HT-29 (cell line): ENCODE measurements around the gene TNS1. TPM values are rescaled to one million over a fixed set of nuclear protein-coding genes. Genes with fewer than 3 reads are reported as not detected.
A peak's percentile ranks its signal among the peaks of the same experiment; 100 is the strongest.
"Not testable (repeated sequence)": the region's sequence is repeated elsewhere in the genome, so short reads cannot be mapped to it uniquely, and the experiment has no call there.

ENCODE experiments used
- DNase-seq: peaks from one replicate; pipeline ENCODE4 v3.0.0-alpha.2; 2015; ENCODE audit warnings: low spot score
- total RNA-seq: library from RNA; depleted of rRNA; stranded (reverse); fragments of >200 nt; shearing (Covaris generic); gene quantifications from 2 replicates; pipeline ENCODE4 v1.2.3, GENCODE V29; 2014

Gene TNS1
- total RNA-seq, 1 experiment from 2014 or later = 13.8 TPM

DNA sequence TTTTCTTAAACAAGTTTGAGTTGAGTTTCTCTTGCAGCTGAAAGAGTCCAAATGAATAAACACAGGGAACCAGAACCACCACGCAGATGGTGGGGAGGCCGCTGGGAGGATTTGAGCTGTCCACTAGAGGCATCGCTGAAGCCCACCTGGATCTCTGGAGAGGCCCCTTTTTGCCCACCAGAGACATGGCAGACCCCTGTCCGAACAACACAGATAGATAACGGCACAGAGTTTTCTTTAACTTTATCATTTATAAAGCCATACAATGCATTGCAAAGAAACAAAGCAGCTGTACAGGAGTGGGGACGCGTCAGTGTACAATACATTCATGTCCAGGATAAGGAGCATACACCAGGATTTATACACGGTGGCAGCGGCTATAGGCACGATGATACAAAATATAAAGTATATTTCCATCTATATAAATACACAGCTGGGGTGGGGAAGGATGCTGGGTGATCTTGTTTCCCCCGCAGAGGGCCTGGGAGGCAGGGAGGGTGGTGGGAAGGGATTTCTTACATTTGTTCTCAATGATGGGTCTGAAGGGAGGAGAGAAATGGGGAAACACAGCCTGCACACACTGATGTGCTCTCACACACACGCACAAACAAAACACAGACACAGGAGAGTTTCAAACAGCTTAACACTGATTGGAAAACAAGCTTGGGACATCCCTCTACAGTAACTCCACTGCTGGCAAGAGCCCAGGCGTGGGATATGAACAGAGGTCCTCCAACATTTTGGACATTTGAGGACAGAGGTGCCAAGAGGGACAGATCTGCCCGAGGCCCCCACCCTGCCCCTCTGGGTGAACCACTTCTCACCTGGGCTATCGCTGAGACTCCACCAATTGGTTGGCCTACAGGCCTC, 203.0 kb downstream of the TNS1 start:
- no peak for DNase-seq

DNA sequence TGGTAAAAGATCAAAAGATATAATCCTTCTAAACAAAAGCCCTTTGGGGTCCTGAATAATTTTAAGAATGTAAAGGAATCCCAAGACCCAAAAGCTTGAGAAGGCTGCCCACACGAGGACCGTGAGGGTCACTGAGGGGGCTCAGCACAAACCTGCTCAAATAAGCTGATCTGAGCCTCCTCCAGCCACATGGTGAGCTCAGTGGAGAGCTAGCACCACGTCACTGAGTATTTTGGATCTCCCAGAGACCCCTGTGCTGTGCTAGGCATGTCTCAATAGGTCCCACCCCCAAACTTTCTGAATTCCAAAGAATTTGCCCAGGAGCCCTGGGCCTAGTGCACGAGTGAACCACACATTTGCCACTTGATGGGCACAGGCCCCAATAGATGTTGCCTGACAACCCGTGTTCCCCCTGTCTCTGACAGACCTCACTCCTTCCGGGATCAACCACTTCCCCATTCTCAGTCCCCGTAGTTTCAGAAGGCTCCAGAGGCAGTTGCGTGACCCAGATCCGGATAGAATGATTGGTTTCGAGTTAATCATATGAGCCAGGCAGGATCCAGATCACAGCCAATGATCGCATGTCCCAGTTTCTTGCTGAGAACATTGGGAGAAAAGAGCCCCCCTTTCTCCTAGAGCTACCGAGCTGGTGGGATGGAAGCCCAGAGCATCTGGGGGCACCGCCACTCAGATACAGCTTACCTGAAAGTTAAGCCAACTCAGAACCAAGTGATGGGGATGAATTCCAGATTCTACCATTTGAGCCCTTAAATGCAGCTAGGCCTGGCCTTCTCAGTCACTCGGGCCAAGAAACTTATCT, 203.8 kb downstream of the TNS1 start:
- DNase-seq = no peak

DNA sequence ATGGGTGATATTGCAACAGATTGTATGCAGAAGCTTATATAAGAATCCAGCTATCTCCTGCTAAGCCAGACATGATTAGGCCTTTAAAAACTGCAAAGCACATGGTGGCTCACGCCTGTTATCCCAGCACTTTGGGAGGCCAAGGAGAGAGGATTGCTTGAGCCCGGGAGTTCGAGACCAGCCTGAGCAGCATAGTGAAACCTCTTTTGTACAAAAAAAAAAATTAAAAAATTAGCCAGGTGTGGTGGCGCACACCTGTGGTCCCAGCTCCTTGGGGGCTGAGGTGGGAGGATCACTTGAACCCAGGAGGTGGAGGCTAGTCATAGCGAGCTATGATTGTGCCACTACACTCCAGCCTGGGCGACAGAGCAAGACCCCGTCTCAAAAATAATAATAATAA, 204.6 kb downstream of the TNS1 start:
- no peak for DNase-seq

DNA sequence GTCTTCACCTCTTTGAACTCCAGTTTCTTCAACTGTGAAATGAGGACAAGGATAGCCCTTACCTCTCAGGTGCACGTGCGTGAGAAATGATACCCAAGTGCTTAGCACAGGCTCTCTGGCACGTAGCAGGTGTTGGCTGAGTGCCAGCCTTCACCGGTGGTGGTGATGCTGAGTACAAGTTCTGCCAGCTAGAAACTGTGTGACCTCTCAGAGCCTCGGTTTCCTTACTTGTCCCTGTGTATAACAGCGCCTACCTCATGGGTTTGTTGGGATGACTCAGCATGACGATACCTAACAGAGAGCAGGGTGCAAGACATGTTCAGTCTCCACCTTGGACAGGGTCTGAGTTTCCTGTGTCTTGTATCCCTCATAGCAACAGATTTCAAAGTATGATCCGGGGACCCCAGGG, 205.1 kb downstream of the TNS1 start:
- DNase-seq = peak; percentile 19

DNA sequence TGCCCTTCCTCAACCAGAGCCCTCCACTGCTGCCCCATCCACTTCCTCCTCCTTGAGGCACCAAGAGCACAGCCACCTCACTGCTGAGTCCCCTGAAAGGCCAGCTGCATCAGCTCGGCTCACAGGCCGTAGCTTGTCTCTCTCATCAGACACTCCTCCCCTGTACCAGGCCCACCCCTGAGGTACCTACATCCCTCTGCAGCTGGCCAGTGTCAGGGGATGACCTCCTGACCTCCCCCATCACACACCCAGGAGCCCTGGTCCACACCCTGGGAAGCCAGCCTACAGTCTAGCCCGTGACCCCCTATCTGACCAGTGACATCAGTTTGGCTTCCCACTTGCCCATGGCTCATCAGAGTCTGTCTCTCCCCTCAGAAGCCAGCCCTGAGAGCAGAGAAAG, 205.6 kb downstream of the TNS1 start:
- DNase-seq = no peak

DNA sequence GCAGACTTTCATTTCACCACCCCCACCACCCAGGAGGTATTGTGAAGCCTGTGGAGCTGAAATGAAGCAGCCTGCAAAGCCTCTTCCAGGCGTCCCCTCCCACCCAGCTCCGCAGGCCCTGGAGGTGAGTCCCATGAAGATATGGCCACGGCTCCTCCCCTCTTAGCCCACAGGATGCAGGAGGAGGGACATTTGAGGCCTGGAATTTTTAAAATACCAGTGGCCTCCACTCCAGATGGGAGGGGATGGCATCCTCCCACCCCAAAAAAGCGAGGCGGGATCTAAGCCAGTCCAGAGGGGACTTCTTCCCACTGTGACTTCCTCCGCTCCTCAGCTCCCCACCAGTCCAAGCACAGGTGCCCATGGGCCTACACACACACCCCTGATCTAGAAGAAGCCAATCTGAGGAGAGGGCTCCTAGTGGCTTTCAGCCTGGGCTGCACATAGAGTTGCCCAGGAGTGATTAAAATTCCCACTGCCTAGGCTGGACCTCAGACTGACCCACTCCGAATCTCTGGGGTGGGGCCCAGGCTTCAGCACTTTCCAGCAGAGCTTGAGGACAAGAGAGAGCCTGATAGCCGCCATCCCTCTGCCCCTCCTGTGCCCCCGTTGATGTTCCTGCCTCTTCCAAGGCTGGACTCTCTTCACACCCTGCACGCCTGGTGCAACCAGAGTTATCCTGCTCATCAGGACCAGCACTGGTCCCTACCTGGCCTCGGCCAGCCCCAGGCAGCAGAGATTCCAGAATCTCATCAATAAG, 206.9 kb downstream of the TNS1 start:
- DNase-seq = no peak

DNA sequence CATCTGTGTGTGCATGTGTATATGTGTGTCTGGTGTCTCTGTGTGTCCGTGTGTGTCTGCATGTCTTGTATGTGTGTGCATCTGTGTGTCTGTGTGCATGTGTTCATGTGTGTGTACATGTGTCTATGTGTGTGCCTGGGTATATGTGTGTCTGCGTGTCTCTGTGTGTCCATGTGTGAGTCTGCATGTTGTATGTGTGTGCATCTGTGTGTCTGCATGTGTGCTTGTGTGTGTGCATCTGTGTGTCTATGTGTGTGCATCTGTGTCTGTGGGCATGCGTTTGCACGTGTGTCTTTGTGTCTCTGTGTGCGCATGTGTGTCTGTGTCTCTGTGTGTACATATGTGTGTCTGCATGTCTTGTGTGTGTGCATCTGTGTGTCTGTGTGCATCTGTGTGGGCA, 207.7 kb downstream of the TNS1 start:
- no peak for DNase-seq

DNA sequence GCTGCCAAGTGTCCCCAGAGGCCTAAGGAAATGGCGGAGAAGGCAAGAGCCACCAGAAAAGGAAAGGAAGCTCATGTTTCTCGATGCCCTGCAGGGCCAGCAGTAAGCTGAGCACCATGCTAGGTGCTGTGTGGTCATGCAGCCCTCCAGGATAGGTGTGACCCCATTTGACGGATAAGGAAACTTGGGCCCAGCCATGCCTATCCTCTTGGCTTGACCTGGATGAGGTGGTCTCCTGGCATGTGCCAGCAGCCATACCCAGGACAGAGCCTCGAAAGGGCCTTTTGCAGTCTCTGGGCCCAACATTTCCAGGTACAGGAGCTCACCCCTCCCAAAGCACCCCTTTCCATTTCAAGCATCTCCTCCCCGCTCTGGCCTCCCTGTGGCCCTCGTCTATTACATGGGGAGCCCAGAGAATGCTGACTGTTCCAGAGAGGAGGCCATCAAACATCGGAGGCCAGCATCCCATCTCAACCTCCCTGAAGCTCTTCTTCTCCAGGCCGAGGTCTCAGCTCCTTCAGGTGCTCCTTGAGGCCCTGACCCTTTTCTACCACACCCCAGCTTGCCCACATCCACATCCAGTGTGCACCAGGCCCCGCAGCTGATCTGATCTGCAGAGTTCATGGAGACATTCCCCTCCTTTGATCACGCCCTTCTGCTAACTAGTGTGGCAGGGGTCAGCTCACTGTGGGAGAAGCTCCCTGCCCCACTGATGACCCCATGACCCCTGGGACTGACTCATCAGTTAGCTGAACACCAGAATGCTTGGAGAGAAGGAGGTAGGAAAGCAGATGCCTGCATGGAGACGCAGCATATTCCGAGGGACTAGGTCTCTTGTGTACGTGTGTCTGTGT, 208.4 kb downstream of the TNS1 start:
- DNase-seq = no peak

DNA sequence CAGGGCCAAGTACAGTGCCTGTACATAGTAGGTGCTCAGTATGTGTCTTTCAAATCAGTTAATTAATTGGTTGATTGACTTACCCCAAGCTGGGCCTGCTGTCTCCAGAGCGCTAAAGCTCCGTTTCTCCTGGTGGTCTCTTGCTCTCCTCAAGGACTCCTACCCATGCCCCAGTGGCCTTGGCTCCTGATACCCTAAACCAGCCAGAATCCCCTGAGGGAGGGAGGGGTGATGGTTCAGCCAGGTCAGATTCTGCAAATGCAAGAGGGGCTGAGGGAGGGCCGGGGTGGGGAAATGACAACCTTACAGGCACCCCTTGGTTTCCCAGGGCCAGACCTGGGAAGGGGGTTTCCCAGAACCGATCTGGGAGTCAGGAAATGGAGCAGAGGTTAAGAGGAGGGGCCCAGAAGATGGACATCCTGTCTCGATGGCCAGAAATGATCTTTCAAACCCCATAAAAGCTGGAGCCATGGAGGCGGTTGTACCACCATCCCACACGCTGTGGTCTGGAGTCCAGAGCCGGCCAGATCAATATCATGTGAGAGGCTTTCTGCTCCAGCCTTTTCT, 209.1 kb downstream of the TNS1 start:
- no peak for DNase-seq

DNA sequence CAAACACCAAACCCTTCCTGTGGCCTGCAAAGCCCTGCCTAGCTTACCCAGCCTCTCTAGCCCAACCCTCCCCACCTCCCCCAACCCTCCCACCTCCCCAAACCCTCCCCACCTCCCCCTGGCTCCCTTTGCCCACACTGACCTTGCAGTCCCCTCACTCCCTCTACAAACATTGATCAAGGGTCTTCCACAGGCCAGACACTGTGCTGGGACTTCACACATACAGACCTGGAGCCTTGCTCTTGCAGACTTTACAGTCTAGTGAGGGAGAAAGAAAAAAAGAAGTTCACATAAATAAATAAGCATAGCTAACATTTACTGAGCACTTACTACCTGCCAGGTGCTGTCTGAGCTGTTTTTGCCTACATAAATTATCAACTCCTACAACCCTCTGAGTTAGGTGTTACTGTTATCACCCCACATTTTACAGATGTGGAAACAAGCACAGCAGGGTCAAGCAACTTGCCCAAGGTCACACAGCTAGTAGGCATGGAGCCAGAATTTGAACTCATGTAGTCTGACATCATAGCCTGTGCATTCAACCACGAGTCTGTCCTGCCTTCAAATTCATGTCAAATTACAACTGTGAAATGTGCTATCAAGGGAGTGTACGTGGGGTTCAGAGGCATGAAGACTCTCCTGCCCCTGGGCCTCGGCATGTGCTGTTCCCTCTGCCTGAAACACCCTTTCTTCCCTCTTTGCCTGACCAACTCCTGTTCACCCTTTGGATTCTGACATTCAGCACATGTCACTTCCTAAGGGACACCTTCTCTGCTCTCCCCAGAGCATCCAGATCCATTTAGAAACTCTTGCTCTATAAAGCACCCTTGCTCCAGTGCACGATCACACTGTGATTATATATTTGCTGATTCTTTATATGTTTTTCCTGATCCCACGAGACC, 209.9 kb downstream of the TNS1 start:
- no peak for DNase-seq

DNA sequence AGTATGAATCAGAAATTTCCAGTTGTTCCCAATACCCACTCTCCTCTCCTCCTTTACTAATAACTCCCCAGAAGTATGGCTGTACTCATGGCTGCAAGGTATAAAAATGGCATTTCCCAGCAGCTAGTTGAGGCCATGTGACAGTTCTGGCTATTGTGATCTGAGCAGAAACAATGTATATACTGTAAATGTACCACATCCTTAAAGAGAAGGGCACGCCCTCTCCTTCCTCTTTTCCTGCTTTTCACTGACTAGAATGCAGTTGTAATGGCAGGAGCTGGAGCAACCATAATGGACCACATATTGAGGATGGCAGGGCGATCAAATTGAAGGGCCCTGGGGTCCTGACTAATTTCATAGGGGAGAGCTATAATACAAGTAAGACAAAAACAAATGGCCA, 211.2 kb downstream of the TNS1 start:
- no peak for DNase-seq

DNA sequence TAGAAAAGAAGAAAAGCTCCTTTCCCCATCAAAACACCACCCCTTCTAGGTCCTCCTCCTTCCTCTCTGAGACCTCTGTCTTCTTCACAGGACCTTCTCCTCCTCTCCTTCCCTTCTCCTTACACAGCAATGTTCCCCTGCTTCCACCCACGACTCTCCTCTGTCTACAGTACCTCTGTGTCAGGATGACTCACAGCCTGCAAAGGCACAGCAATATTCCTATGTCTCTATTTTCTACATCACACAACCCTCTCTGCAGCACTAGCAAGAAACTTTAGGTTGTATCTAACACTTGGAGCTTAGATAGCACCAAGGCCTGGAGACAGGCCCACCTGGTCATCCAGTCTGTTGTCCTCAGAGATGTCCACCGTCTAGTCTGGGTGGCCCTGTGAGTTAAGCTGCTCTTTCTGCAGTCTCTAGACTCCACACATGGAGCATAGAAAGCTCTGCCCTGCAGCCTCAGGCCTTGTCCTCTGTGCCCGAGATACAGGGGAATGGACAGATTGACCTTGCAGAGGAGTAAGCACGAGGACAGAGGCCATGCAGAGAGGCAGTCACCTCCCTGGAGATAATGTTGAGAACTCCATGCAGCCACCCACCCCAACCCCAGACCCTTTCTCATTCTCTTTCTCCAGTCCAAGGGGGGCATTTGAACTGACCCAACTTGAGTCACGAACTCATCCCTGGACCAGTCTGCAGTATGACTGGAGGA, 212.0 kb downstream of the TNS1 start:
- no peak for DNase-seq

DNA sequence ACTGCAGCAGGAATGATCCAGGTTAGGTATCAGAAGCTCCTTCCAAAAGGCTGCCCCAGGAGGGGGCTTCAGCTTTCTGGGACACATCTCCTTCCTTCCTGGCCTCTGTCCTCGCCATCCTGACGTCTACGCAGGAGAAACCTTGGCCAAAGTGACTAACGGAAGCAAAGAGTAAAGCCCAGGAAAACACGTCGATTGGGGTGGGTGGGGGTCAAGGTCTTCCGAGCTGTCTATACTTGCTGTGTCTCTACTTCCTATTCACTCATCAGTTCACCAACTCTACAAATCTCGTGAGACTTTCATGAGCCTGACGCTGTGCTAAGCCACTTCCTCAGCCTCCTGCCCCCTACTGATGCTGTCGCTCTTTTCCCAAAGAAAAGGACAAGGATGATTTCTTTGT, 212.6 kb downstream of the TNS1 start:
- DNase-seq = no peak

DNA sequence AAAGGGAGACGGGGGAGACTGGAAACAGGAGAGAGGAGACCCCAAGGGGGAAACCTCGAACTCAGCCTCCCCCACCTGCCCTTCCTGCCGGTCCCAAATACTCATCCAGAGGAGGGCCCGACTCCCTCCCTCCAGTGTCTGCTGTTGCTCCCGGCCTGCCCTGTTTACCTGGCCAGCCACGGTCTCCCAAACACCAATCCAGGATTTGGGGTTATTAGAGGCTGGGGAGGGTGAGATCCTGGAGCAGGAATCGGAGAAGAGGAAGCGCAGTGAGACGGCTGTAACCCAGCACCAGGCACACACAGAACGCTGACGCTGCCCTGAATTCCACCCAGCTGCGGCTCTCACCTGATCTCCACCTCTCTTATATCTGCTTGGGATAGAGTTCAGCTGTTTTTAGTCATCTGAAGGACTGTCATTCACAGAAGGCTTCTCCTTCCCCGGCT, 213.0 kb downstream of the TNS1 start:
- no peak for DNase-seq

DNA sequence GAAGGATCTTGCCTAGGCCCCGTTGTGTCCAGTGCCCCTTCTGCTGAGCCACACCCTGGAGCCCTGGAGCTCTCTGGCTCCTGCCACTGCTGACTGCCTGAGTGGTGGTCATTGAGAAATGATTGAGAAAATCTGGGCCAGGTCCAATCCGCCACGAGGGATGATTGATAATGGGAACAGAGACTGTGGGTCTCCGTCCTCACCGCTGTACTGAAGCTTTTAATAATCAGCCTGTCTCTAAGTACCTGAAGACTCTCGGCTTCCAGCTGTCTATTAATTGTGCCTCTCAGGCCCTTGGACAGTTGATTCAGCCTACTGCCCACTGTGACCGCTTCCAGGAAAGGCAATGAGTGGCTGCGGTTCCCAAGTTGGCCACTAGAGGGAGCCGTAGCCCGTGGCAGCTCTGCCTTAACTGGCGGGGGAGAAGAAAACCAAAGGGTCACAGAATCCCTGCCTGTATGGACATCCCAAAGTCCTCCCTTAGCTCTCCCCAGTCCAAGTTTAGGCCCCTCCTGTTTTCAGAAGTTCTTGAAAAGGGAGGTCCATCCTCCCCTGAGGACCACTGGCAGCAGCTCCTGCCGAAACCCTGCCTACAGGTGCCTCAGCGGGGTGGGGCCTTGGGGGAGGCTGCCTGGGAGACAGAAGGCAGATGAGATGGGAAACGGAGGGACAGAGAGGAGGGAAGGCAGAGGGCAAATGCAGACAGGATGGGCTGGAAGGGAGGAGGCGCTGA, 213.6 kb downstream of the TNS1 start:
- peak; percentile 86 for DNase-seq

DNA sequence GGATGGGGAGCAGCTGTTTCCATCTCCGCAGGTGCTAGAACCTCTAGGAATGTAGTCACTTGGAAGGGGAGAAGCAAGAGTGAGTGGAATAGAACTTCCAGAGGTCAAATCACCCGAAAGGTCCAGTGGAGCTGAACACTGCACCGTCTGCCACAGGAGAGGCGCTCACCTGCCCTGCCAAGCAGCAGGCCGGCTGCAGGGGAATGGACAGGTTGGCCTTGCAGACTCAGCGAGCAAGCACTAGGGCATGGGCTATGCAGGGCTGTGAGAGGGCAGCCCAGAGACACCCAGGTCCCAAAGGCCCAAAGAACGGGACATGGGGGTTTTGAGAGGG, 214.2 kb downstream of the TNS1 start:
- DNase-seq = no peak

DNA sequence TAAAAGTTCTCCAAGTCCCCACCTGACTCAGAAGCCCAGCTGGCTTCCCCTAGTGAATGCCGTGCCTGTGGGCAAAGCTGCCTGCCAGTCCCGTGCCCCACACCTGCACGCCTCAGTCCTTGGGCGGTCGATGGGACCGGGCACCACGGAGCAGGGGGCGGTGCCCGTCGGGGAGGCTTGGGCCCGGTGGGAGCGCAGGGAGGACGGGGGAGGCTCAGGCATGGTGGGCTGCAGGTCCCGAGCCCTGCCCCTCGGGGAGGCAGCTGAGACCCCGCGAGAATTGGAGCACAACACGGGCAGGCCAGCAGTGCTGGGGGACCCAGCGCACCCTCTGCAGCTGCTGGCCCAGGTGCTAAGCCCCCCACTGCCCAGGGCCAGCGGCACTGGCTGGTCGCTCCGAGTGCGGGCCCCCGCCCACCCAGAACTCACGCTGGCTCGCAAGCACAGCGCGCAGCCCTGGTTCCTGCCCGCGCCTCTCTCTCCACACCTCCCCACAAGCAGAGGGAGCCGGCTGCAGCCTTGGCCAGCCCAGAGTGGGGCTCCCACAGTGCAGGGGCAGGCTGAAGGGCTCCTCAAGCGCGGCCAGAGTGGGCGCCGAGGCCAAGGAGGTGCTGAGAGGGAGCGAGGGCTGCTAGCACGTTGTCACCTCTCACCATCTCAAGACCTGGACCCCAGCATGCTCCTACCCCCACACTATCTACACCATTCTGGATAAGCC, 215.5 kb downstream of the TNS1 start:
- DNase-seq = no peak

DNA sequence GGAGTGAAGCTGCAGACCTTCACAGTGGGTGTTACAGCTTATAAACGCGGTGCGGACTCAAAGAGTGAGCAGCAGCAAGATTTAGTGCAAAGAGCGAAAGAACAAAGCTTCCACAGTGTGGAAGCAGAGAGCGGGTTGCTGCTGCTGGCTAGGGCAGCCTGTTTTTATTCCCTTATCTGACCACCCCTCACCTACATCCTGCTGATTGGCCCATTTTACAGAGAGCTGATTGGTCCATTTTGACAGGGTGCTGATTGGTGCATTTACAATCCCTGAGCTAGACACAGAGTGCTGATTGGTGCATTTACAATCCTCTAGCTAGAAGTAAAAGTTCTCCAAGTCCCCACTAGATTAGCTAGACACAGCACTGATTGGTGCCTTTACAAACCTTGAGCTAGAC, 216.2 kb downstream of the TNS1 start:
- DNase-seq = not testable (repeated sequence)
